ENCODE results near the gene CDC73.

GRCh38 chr1:193201021-193201420 is 79.2 kb downstream of the CDC73 start:
- TF ChIP-seq TAF1 (IDR thresholded peaks at IDR 0.05; ENCODE audit: low read depth) = no peak
- no peak for TF ChIP-seq CEBPB (IDR thresholded peaks at IDR 0.05)
- TF ChIP-seq CREB1 (IDR thresholded peaks at IDR 0.05; ENCODE audit: low read depth) = no peak
- no peak for TF ChIP-seq RAD21 (IDR thresholded peaks at IDR 0.05; ENCODE audit: low read depth)
- TF ChIP-seq MAX (IDR thresholded peaks at IDR 0.05) = no peak
- no peak for TF ChIP-seq YY1 (IDR thresholded peaks at IDR 0.05; ENCODE audit: low read depth)
- TF ChIP-seq REST (IDR thresholded peaks at IDR 0.05; ENCODE audit: low read depth) = no peak
- TF ChIP-seq TEAD4 (IDR thresholded peaks at IDR 0.05) = no peak
- no peak for TF ChIP-seq NFIC (IDR thresholded peaks at IDR 0.05)

Measured in Ishikawa (cell line).